A204.1 (cell line): ENCODE measurements around the gene GH2.

ENCODE experiments used
- FAIRE-seq: peaks from 2 replicates; lab custom pipeline; 2012; peaks lifted over from hg19 to GRCh38; lab: Jason Lieb, UNC

GH2 gene

GRCh38 chr17:63840591-63841349 lies 41.0 kb downstream of the GH2 start:
- FAIRE-seq, result no peak

DNA sequence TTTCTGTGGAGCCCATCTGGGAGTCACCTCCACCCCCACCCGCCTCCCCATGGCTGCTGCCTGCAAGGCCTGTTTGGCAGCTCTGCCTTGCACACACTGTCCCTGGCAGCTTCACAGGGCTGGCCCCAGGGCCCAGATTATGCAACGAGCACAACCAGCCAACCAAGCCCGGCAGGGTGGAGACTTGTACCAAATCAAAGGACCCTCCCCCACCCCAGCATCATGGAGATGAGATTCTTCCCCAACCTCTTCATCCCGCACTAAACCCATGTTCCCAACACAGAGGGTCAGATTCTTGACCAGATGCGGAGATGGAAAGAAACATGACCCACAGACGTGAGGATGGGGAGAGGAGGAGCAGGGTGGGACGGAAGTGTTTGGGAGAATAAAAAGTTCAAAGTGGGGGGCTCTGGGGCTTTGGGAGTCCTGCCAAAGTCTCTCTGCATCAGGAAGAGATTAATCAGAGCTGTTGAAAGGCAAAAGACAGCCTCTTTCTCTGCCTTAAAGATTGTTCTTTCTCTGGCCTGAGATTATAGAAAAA lies 43.0 kb downstream of the GH2 start:
- no peak for FAIRE-seq

DNA sequence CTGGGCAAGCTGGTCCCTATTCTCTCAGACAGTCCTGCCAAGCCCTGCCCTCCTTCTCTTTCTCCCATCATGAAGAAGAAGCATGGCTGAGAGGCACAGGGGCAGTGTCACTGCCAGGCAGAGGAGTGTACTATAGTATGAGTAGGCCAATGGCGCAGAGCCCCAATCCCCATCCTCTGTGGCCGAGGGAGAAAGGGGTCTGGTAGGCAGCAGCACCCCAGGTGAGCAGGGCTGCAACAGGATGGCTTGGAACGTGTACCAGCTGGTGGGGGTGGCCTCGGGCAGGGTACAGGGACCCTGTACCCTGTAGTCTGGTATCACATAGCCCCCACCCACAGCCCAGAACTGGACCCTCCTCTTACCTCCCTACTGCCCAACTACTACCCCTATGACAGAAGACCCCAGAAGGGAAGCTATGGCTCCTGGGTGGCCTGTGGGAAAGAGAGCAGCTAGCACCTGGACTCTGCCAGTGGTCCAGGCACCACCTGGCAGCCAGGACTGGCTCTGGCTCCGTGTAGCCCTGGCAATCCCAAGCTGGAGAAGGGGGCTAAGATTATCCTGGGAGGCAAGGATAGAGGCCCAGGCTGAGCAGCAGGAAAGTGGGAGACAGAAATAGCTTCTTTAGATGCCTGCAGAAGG lies 43.7 kb downstream of the GH2 start:
- no peak for FAIRE-seq

DNA sequence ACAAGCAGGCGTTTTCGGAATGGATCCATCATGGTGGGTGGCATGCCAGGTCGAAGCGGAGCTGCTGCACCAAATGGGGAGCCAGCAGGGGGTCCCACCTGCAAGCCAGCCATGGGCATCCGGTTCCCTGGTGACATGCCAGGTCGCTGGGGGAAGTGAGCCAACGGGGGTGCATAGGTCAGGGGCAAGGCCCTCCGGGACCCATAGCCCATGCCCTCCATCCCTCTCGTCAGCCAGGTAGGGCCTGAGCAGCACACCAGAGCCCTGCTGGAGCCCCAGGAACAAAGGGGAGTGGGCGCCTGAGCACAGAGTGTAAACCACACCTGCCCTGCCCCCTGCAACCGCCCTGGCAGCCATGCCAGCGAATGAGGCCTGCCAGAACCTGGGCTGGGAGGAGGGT lies 44.3 kb downstream of the GH2 start:
- no peak for FAIRE-seq

DNA sequence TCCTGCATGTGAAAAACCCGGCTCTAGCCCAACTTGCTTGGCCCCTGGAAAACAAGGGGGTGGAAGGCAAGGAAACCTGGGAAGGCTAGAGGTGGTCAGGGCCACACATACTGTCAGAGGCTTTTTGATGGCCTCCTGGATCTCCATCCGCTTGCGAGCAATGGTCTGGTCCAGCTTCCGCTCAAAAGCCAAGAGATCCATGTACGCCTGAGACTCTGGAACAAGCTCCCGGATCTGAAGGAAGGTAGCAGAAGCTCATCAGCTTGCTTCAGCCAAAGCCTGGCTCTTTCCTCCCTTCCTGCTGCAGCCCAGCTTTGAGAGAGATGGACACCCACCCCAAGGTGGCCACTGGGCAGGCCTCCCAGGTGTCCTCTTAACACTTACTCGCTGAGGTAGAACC lies 44.9 kb downstream of the GH2 start:
- no peak for FAIRE-seq

- no peak for FAIRE-seq
These were observed 46.5 kb downstream of the GH2 start for GRCh38 chr17:63835167-63835720.

- peak; percentile 65 for FAIRE-seq
These were observed 47.1 kb downstream of the GH2 start for GRCh38 chr17:63834431-63835166.

GRCh38 chr17:63833741-63834373 lies 47.9 kb downstream of the GH2 start:
- no peak for FAIRE-seq

DNA sequence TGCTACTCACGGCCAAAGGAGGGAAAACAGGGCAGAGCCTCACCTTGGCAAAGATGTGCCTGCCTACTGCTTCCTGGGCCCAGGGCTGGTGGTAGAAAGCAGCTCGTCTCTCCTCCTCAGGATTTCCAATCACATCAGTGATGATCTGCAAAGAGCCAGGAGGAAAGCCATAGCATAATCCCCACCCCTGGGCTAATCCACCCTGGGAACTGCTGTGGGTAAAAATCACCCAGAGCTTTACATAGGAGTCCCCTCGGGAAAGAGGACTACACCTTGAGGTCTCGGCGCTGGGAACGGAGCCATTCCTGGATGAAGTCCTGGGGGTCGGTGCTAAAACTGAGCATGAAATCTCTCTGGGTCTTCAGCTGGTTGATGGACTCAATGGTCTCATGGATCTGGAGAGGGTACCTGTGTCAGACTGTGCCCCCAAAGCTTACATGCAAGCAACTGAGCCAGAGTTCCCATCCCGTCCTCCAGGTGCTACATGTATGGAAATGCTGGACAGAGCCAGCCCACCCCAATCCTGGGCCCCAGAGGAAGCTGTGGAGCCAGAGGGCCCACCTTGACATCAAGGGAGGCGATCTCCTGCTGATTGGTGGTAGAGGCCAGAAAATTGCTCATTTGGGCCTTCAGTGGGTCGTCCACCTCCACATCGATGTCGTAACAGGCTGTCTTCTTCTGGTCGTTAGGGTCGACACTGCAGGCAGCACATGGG lies 48.6 kb downstream of the GH2 start:
- FAIRE-seq, result no peak

DNA sequence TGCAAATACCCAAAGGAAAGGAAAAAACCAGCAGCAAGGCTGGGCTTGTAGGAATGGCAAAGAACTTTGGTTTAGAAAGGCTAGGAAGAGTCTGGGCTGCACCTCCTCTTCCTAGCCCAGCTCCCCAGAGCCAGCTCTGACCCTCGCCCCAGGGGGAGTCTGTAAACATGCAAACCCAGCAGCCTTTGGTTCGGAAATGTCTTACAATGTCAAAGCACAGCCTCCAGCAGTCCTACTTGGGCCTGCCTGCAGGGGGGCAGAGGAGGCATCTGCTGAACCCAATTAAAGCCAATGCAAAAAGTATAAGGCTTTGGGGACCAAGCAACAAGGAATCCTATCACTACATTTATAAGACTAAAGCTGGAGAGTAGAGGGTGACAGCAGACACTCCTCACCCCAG lies 49.3 kb downstream of the GH2 start:
- no peak for FAIRE-seq

DNA sequence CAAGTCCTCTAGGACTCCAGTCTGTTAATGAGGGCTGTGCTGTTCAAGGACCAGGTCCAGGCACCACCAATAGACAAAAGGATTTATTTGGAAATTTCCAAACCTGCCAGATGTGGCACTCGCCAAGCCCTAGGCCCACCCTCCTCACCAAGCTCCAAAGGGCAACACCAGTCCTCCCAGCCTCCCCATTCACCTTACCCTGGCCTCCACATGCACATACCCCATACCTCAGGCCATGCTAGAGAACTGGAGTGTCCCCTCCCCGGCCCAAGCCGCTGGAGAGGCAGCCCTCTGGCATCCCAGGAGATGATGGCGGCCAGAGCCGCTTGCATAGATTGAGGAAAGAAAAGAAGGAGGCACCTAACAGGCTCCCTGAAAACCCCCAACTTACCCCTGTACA lies 49.7 kb downstream of the GH2 start:
- FAIRE-seq, result no peak

- FAIRE-seq, result no peak
These were observed 50.2 kb downstream of the GH2 start for GRCh38 chr17:63831505-63831904.

DNA sequence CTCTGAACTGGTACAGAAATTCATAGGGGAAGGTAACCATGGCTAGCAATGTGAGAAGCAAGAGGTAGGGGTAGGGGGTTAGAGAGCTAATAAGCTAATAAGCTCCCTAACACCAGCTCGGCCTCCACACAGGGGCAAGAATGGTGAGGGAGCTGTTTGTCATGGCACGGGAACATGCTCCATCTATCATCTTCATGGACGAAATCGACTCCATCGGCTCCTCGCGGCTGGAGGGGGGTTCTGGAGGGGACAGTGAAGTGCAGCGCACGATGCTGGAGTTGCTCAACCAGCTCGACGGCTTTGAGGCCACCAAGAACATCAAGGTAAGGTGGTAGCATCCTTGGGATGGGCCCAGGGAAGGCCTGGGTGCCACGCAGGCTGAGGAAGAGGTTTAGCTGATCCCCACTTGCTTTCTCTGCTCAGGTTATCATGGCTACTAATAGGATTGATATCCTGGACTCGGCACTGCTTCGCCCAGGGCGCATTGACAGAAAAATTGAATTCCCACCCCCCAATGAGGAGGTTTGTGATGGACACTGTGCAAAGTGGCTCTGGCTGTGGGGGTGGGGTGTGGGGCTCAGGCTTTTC lies 50.7 kb downstream of the GH2 start:
- no peak for FAIRE-seq

- no peak for FAIRE-seq
These were observed 51.5 kb downstream of the GH2 start for GRCh38 chr17:63830278-63830677.
